ENCODE measurements around the gene JAKMIP2.
"Not testable (repeated sequence)": the region's sequence is repeated elsewhere in the genome, so short reads cannot be mapped to it uniquely, and the experiment has no call there.

Gene JAKMIP2

GRCh38 chr5:147782110-147783028 is at the start of gene JAKMIP2:
Gene JAKMIP2 (minus strand): TSS chr5:147782728. CDS start chr5:147671806, 110,922 bp downstream.
- Histone ChIP-seq H2AFZ (ENCODE audit: low read depth, low read length, severe bottlenecking) (peak within 1 kb of the TSS; percentile 96), H3K9me3 (ENCODE audit: insufficient read depth, low read length) (no peaks in the 10 kb centered on the region), H4K20me1 (ENCODE audit: low read depth, low read length) (no peaks in the 10 kb centered on the region), H3F3A (ENCODE audit: insufficient read depth) (no peaks in the 10 kb centered on the region), H3K4me3 (ENCODE audit: insufficient read depth, low read length, poor library complexity, severe bottlenecking) (peak within 1 kb of the TSS; percentile 75), H3K4me2 (ENCODE audit: low read depth, low read length, poor library complexity, severe bottlenecking) (peak within 1 kb of the TSS; percentile 82), H3K27ac (ENCODE audit: low read depth, low read length) (peak within 1 kb of the TSS; percentile 58), H3K9me2 (replicated peaks; ENCODE audit: insufficient read depth, low read length) (no peaks in the 10 kb centered on the region), H3K79me2 (ENCODE audit: insufficient read depth, low read length) (no peaks in the 10 kb centered on the region), H3K9ac (ENCODE audit: low read length) (peak within 1 kb of the TSS; percentile 63), H3K27me3 (ENCODE audit: low read length) (no peaks in the 10 kb centered on the region; the same call in 1 of the 2 replicates), H3K36me3 (ENCODE audit: low read length) (no peaks in the 10 kb centered on the region)
- TF ChIP-seq, protein P1, sequence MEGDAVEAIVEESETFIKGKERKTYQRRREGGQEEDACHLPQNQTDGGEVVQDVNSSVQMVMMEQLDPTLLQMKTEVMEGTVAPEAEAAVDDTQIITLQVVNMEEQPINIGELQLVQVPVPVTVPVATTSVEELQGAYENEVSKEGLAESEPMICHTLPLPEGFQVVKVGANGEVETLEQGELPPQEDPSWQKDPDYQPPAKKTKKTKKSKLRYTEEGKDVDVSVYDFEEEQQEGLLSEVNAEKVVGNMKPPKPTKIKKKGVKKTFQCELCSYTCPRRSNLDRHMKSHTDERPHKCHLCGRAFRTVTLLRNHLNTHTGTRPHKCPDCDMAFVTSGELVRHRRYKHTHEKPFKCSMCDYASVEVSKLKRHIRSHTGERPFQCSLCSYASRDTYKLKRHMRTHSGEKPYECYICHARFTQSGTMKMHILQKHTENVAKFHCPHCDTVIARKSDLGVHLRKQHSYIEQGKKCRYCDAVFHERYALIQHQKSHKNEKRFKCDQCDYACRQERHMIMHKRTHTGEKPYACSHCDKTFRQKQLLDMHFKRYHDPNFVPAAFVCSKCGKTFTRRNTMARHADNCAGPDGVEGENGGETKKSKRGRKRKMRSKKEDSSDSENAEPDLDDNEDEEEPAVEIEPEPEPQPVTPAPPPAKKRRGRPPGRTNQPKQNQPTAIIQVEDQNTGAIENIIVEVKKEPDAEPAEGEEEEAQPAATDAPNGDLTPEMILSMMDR (IDR thresholded peaks at IDR 0.05; ENCODE audit: insufficient read depth, low read length, poor library complexity, severe bottlenecking) = peak; percentile 18
- TF ChIP-seq EZH2phosphoT487 (conservative IDR thresholded peaks at IDR 0.05; ENCODE audit: low read length) = no peak

- no peaks in the 10 kb centered on the region for H3F3A ChIP-seq (ENCODE audit: insufficient read depth)
- H3K9me2 ChIP-seq (replicated peaks; ENCODE audit: insufficient read depth, low read length) = no peaks in the 10 kb centered on the region
- H3K27ac ChIP-seq (ENCODE audit: low read depth, low read length) = no peak within 1 kb of the TSS
- no peak within 1 kb of the TSS for H2AFZ ChIP-seq (ENCODE audit: low read depth, low read length, severe bottlenecking)
- H3K9me3 ChIP-seq (ENCODE audit: insufficient read depth, low read length) = no peaks in the 10 kb centered on the region
- no peak within 1 kb of the TSS for H3K4me3 ChIP-seq (ENCODE audit: insufficient read depth, low read length, poor library complexity, severe bottlenecking)
- H4K20me1 ChIP-seq (ENCODE audit: low read depth, low read length) = no peaks in the 10 kb centered on the region
- H3K79me2 ChIP-seq (ENCODE audit: insufficient read depth, low read length) = no peaks in the 10 kb centered on the region
- no peak for TF ChIP-seq EZH2phosphoT487 (conservative IDR thresholded peaks at IDR 0.05; ENCODE audit: low read length)
- no peak within 1 kb of the TSS for H3K9ac ChIP-seq (ENCODE audit: low read length)
- H3K27me3 ChIP-seq (ENCODE audit: low read length) = no peaks in the 10 kb centered on the region
- no peaks in the 10 kb centered on the region for H3K36me3 ChIP-seq (ENCODE audit: low read length)
- H3K4me2 ChIP-seq (ENCODE audit: low read depth, low read length, poor library complexity, severe bottlenecking) = no peak within 1 kb of the TSS
These were observed 48.9 kb upstream of the JAKMIP2 start, which contains the start of gene SPINK1 for GRCh38 chr5:147831465-147831864. Gene SPINK1 (minus strand): TSS chr5:147831671. CDS start chr5:147831577, 94 bp downstream.

GRCh38 chr5:147830035-147830434 is 47.5 kb upstream of the JAKMIP2 start:
- no peaks in the 10 kb centered on the region for H3K36me3 ChIP-seq (ENCODE audit: low read length)
- H3K4me3 ChIP-seq (ENCODE audit: insufficient read depth, low read length, poor library complexity, severe bottlenecking) = no peak overlapping the region
- no peaks in the 10 kb centered on the region for H3F3A ChIP-seq (ENCODE audit: insufficient read depth)
- no peak overlapping the region for H3K27ac ChIP-seq (ENCODE audit: low read depth, low read length)
- H3K27me3 ChIP-seq (ENCODE audit: low read length) = no peaks in the 10 kb centered on the region
- TF ChIP-seq EZH2phosphoT487 (conservative IDR thresholded peaks at IDR 0.05; ENCODE audit: low read length) = no peak
- TF ChIP-seq, protein P1 (IDR thresholded peaks at IDR 0.05; ENCODE audit: insufficient read depth, low read length, poor library complexity, severe bottlenecking) = no peak
- no peaks in the 10 kb centered on the region for H3K9me3 ChIP-seq (ENCODE audit: insufficient read depth, low read length)
- H3K9me2 ChIP-seq (replicated peaks; ENCODE audit: insufficient read depth, low read length) = no peaks in the 10 kb centered on the region
- H3K79me2 ChIP-seq (ENCODE audit: insufficient read depth, low read length) = no peaks in the 10 kb centered on the region
- H4K20me1 ChIP-seq (ENCODE audit: low read depth, low read length) = no peaks in the 10 kb centered on the region
- H2AFZ ChIP-seq (ENCODE audit: low read depth, low read length, severe bottlenecking) = no peak overlapping the region
- H3K4me2 ChIP-seq (ENCODE audit: low read depth, low read length, poor library complexity, severe bottlenecking) = no peak overlapping the region
- H3K9ac ChIP-seq (ENCODE audit: low read length) = no peak overlapping the region

DNA sequence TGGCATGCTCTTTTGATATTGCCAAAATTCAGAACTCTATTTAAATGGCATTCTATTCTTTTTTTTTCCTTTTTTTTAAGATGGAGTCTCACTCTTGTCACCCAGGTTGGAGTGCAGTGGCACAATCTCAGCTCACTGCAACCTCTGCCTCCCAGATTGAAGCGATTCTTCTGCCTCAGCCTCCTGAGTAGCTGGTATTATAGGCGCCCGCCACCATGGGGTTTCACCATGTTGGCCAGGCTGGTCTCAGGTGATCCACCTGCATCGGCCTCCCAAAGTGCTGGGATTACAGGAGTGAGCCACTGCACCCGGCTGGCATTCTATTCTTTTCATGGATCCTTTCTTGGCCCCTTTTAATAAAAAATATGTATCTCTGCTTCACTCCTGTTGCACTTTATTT is 44.5 kb upstream of the JAKMIP2 start:
- H3F3A ChIP-seq (ENCODE audit: insufficient read depth); H2AFZ ChIP-seq (ENCODE audit: low read depth, low read length, severe bottlenecking); H3K36me3 ChIP-seq (ENCODE audit: low read length); H3K9me3 ChIP-seq (ENCODE audit: insufficient read depth, low read length); H3K4me3 ChIP-seq (ENCODE audit: insufficient read depth, low read length, poor library complexity, severe bottlenecking); H4K20me1 ChIP-seq (ENCODE audit: low read depth, low read length); H3K79me2 ChIP-seq (ENCODE audit: insufficient read depth, low read length); H3K27ac ChIP-seq (ENCODE audit: low read depth, low read length); H3K9ac ChIP-seq (ENCODE audit: low read length); H3K9me2 ChIP-seq (replicated peaks; ENCODE audit: insufficient read depth, low read length); H3K4me2 ChIP-seq (ENCODE audit: low read depth, low read length, poor library complexity, severe bottlenecking); H3K27me3 ChIP-seq (ENCODE audit: low read length): not testable (repeated sequence)

All from SU-DHL-6 (cell line).